Tibial nerve (tissue), 4 donors: Measurements from ENCODE around the gene GARS1. TPM values are rescaled to one million over a fixed set of nuclear protein-coding genes. Genes with fewer than 3 reads are reported as not detected.

Experiments
- DNase-seq, 2 donors: peaks; one replicate each; pipeline ENCODE4 v3.0.0-alpha.2; 2019; ENCODE audit warnings: low spot score in 2 of 2
- H3K27ac ChIP-seq, 4 donors: fragments of 200-600 bp; sonication (generic) in 3 of 4; one replicate each; pipeline ENCODE4 v1.5.1; 2017 to 2019; ENCODE audit warnings: mild to moderate bottlenecking in 1 of 4
- H3K27me3 ChIP-seq, 2 donors: fragments of 200-600 bp; sonication (generic) in 1 of 2; one replicate each; pipeline versions ENCODE4 v1.5.1 to v1.6.0; 2017 to 2019
- H3K36me3 ChIP-seq, 3 donors: fragments of 200-600 bp; sonication (generic); one replicate each; pipeline ENCODE4 v1.5.1; 2018 to 2019
- H3K4me1 ChIP-seq, 4 donors: fragments of 200-600 bp; sonication (generic) in 3 of 4; one replicate each; pipeline ENCODE4 v1.5.1; 2017 to 2019
- H3K4me3 ChIP-seq, 4 donors: fragments of 200-600 bp; sonication (generic) in 3 of 4; one replicate each; pipeline ENCODE4 v1.5.1; 2017 to 2019; ENCODE audit warnings: mild to moderate bottlenecking in 1 of 4, moderate library complexity in 1 of 4
- H3K9me3 ChIP-seq, 4 donors: fragments of 200-600 bp; sonication (generic) in 3 of 4; one replicate each; pipeline ENCODE4 v1.5.1; 2017 to 2019
- CTCF ChIP-seq, 5 experiments: fragments of 200-600 bp in 3 of 5; fragments of 450-650 bp in 2 of 5; sonication (generic) in 3 of 5; IDR thresholded peaks; one replicate each; pipeline ENCODE4 v1.5.1; 2016 to 2019; ENCODE audit warnings: antibody characterized with exemption in 5 of 5, mild to moderate bottlenecking in 3 of 5, moderate library complexity in 2 of 5
- EP300 ChIP-seq, 2 donors: sonication (generic); formaldehyde crosslinking; IDR thresholded peaks; one replicate each; pipeline ENCODE4 v1.6.1; 2017; ENCODE audit warnings: antibody characterized with exemption in 2 of 2, mild to moderate bottlenecking in 1 of 2
- POLR2A ChIP-seq, 2 donors: fragments of 450-650 bp; IDR thresholded peaks; one replicate each; pipeline ENCODE4 v1.6.1; 2017; ENCODE audit warnings: antibody characterized with exemption in 2 of 2, mild to moderate bottlenecking in 2 of 2, moderate library complexity in 2 of 2
- WGBS, 2 donors: methylation state at CpG; one replicate each; pipeline ENCODE4 v1.1.5; 2018; 5-methylcytosine and 5-hydroxymethylcytosine counted together
- total RNA-seq, 4 donors: library from RNA; depleted of rRNA; stranded (reverse); fragments of >200 nt; gene quantifications; one replicate each; pipeline ENCODE4 v1.1.0, GENCODE V29; 2016

The GARS1 gene
- total RNA-seq, 4 donors from 2014 or later: 36.9 to 61.1 (median 55.9) TPM

GRCh38 chr7:30642789-30643188 lies 48.1 kb downstream of the GARS1 start:
- TF ChIP-seq EP300 (IDR thresholded peaks at IDR 0.05): no peak
- TF ChIP-seq CTCF (IDR thresholded peaks at IDR 0.05): no peak
- TF ChIP-seq POLR2A (IDR thresholded peaks at IDR 0.05): no peak
- 90 to 91% methylated on average over 4 of the region's 4 CpGs for WGBS, 2 donors

GRCh38 chr7:30644286-30644955 lies 49.7 kb downstream of the GARS1 start:
- Histone ChIP-seq H3K27ac (no peak overlapping the region), H3K4me3 (no peak overlapping the region), H3K36me3 (peaks cover 0 to 34% (median 0%) of the 10 kb centered on the region in 3 donors), H3K9me3 (no peaks in the 10 kb centered on the region), H3K27me3 (no peaks in the 10 kb centered on the region), H3K4me1 (no peaks in the 10 kb centered on the region)
- 86 to 90% methylated on average over 4 of the region's 4 CpGs for WGBS, 2 donors
- TF ChIP-seq POLR2A (IDR thresholded peaks at IDR 0.05) (no peak), CTCF (IDR thresholded peaks at IDR 0.05) (no peak), EP300 (IDR thresholded peaks at IDR 0.05) (no peak)
- no peak for DNase-seq

More at GRCh38 chr7:30642789-30643188, 48.1 kb downstream of the GARS1 start:
- Histone ChIP-seq H3K4me3 (no peak overlapping the region), H3K27ac (no peak overlapping the region), H3K9me3 (no peaks in the 10 kb centered on the region), H3K4me1 (no peaks in the 10 kb centered on the region), H3K36me3 (peaks cover 0 to 34% (median 0%) of the 10 kb centered on the region in 3 donors), H3K27me3 (no peaks in the 10 kb centered on the region)
- DNase-seq: no peak

- Histone ChIP-seq H3K4me3 (no peak overlapping the region), H3K36me3 (peaks cover 0 to 34% (median 0%) of the 10 kb centered on the region in 3 donors), H3K27ac (no peak overlapping the region), H3K4me1 (no peaks in the 10 kb centered on the region), H3K27me3 (no peaks in the 10 kb centered on the region), H3K9me3 (no peaks in the 10 kb centered on the region)
- no peak for DNase-seq
- TF ChIP-seq POLR2A (IDR thresholded peaks at IDR 0.05): no peak
- TF ChIP-seq EP300 (IDR thresholded peaks at IDR 0.05): no peak
- no peak for TF ChIP-seq CTCF (IDR thresholded peaks at IDR 0.05)
- WGBS, 2 donors: 83 to 85% methylated on average over 3 of the region's 3 CpGs
Observed at GRCh38 chr7:30645661-30646060, 51.0 kb downstream of the GARS1 start.

- H3K36me3 ChIP-seq: peaks cover 0 to 34% (median 0%) of the 10 kb centered on the region in 3 donors
- 88 to 91% methylated on average over 11 to 12 of the region's 12 CpGs for whole genome bisulfite sequencing, 2 donors
- H3K27ac ChIP-seq: no peak overlapping the region
- no peaks in the 10 kb centered on the region for H3K9me3 ChIP-seq
- H3K27me3 ChIP-seq: no peaks in the 10 kb centered on the region
- H3K4me1 ChIP-seq: no peaks in the 10 kb centered on the region
- H3K4me3 ChIP-seq: no peak overlapping the region
- no peak for DNase-seq
- no peak for TF ChIP-seq POLR2A (IDR thresholded peaks at IDR 0.05)
- TF ChIP-seq CTCF (IDR thresholded peaks at IDR 0.05): no peak
- TF ChIP-seq EP300 (IDR thresholded peaks at IDR 0.05): no peak
Observed at GRCh38 chr7:30646154-30646553, 51.5 kb downstream of the GARS1 start.

- TF ChIP-seq EP300 (IDR thresholded peaks at IDR 0.05) (no peak), CTCF (IDR thresholded peaks at IDR 0.05) (no peak), POLR2A (IDR thresholded peaks at IDR 0.05) (no peak)
- Histone ChIP-seq H3K27ac (no peak overlapping the region), H3K36me3 (peaks cover 0 to 31% (median 0%) of the 10 kb centered on the region in 3 donors), H3K27me3 (no peaks in the 10 kb centered on the region), H3K4me3 (no peak overlapping the region), H3K4me1 (no peaks in the 10 kb centered on the region), H3K9me3 (no peaks in the 10 kb centered on the region)
- 78 to 80% methylated on average over 9 to 10 of the region's 10 CpGs for WGBS, 2 donors
- DNase-seq: no peak
Observed at GRCh38 chr7:30647589-30648364, 53.1 kb downstream of the GARS1 start.
